GM23338 (cell line): ENCODE data around the gene ATP6V0E2.

Experiments
- EZH2 ChIP-seq: fragments of 200-600 bp; sonication (generic); IDR thresholded peaks from one replicate; pipeline ENCODE4 v1.8.0; 2017; ENCODE audit warnings: antibody characterized with exemption, mild to moderate bottlenecking, low read depth; ENCODE audit not compliant: unreplicated experiment
- EZH2phosphoT487 ChIP-seq: fragments of 200-600 bp; sonication (generic); IDR thresholded peaks from one replicate; pipeline ENCODE4 v1.8.1; 2018; ENCODE audit warnings: antibody characterized with exemption; ENCODE audit not compliant: unreplicated experiment
- POLR2AphosphoS5 ChIP-seq: IDR thresholded peaks from 2 replicates; pipeline ENCODE4 v1.6.1; 2016; ENCODE audit warnings: antibody characterized with exemption, low read depth
- TF ChIP-seq, protein P1 (sequence below), 2 experiments: fragments of 200-600 bp in 1 of 2; sonication (generic) in 1 of 2; conservative IDR thresholded peaks; 2 replicates each; pipeline versions ENCODE4 v1.5.1 to v1.6.1; 2016 to 2017; ENCODE audit warnings: antibody characterized with exemption in 2 of 2, low read depth in 2 of 2, mild to moderate bottlenecking in 2 of 2, moderate library complexity in 1 of 2

DNA sequence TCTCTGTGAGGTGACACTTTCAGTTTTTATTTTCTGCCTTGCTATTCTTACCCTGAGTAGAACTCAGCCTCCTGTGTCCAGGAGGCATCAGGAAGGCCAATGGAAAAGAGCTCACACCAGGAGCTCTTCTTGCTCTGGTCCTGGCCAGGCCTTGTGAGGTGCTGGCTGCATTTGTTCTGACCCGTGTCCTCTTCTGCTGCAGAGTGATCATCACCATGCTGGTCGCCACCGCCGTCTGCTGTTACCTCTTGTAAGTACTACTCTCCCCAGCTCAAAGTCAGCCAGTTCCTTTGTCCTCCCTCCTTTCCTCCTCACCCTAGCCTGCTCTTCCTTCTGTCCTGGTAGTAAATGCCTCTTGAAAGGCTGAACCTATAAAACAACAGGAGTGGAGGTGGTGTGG lies 1.6 kb downstream of the ATP6V0E2 start:
- TF ChIP-seq EZH2 (no peak), EZH2phosphoT487 (no peak), POLR2AphosphoS5 (no peak)
- TF ChIP-seq, protein P1, sequence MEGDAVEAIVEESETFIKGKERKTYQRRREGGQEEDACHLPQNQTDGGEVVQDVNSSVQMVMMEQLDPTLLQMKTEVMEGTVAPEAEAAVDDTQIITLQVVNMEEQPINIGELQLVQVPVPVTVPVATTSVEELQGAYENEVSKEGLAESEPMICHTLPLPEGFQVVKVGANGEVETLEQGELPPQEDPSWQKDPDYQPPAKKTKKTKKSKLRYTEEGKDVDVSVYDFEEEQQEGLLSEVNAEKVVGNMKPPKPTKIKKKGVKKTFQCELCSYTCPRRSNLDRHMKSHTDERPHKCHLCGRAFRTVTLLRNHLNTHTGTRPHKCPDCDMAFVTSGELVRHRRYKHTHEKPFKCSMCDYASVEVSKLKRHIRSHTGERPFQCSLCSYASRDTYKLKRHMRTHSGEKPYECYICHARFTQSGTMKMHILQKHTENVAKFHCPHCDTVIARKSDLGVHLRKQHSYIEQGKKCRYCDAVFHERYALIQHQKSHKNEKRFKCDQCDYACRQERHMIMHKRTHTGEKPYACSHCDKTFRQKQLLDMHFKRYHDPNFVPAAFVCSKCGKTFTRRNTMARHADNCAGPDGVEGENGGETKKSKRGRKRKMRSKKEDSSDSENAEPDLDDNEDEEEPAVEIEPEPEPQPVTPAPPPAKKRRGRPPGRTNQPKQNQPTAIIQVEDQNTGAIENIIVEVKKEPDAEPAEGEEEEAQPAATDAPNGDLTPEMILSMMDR (conservative IDR thresholded peaks at IDR 0.05; ENCODE audit: low read depth in 2 of 2) = no peak
